Fibroblast of skin of scalp (primary cell): ENCODE data around the gene SPINK8.
A peak's percentile ranks its signal among the peaks of the same experiment; 100 is the strongest.

ENCODE experiments used
- DNase-seq: peaks from one replicate; pipeline ENCODE4 v3.0.0-alpha.2; 2013

SPINK8 gene

DNA sequence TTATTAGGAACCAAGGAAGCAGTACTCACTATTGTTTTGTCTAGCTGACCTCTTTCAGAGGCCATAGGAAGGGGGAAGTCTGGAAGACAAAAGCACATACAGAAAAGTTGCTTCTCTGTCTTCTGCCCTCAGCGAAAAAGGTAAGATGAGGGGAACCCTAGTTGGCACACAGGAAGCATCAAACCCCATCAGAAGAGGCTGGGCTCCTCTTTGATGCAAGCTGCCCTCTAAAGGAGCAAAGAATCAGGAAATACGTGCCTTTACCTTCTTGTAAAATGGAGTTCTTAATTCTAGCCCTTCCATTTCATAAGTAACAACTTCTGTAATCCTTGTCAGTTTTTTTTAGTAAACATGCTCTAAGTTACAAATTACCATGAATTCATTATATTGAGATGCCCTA, 12.5 kb downstream of the SPINK8 start:
- DNase-seq, result no peak

- DNase-seq, result no peak
These were observed 14.6 kb downstream of the SPINK8 start for GRCh38 chr3:48318713-48319468.

DNA sequence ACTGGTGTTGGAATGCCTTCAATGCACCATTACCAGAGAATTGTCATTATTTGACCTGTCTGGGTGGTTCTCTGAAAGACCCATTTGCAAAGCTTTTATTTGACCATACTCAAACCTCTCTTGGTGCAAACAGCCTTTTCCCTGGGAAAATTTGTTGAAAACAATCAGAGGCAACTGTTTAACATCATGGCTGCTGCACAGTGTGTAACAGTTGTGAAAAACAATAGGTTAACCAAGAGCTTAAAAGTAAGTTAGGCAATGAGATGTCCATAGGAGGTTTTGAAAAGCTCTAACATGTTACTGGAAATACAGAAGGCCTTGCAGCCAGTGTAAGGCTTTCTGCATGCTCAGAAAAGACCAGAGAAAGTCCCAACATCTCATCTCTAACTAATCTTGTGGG, 18.9 kb downstream of the SPINK8 start:
- DNase-seq, result no peak

- DNase-seq, result no peak
These were observed 26.5 kb downstream of the SPINK8 start for GRCh38 chr3:48306860-48307530.

DNA sequence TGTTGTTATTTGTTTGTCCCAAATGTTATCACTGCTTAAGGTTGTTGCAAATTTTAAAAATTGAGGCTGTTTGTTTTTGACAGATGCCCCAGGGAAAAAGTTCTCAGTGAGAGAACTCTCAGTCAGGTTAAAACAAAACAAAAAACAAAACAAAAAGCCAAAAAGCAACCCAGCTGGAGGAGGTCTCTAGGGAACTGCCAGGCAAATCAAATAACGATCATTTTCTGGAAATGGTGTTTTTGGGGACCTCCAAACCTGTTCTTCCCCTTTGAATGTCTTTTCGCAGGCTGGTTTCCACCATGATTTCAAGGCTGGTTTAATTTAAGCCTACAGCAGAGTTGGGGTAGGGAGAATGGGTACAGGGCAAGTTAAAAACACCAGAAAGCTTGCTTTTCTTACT, 27.2 kb downstream of the SPINK8 start:
- DNase-seq, result no peak

DNA sequence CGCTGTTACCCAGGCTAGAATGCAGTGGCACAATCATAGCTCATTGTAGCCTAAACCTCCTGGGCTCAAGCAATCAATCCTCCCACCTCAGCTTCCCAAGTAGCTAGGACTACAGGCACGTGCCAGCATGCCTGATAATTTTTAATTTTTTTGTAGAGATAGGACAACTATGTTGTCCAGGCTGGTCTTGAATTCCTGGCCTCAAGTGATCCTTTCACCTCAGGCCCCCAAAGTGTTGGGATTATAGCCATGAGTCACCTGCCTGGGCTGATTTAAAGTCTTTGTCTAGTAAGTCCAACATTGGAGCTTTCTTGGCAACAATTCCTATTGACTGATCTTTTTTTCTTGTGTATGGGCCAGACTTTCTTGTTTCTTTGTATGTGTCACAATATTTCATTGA, 28.1 kb downstream of the SPINK8 start:
- no peak for DNase-seq

DNA sequence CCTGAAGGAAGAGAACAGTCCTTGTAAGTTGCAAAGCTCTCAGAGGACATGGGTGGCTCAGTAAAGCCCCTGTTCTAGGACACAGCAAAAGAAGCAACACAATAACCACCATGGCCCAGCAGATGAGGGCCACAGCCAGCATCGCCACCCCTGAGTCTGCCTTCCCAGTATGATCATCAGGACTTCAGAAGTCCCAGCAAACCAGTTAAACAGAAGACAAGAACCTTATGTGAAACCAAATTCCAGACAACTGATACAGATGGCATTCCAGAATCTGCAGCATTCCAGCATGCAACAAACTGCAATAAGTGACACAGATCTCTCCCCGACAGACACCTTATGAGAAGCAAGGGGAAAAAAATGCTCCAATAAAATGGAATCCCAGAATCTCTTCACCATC, 30.4 kb downstream of the SPINK8 start:
- DNase-seq, result no peak

DNA sequence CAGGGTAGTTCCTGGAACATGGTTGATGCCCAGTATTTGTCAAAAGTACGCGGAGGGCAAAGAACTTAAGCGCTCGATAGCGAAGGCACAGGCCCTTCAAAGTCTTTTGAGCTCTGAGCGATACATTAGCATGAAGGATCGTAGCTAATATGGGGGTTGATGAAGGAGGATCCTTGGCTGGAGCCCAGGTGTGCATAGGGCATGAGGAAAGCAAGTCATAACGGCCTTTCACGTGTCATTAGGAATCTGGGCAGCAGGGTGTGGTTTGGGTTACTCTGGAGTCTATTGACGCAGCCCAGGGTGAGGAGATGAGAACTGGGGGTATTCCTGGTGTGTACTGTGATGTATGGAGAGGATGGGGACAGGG, 31.7 kb downstream of the SPINK8 start:
- peak; percentile 17 for DNase-seq

DNA sequence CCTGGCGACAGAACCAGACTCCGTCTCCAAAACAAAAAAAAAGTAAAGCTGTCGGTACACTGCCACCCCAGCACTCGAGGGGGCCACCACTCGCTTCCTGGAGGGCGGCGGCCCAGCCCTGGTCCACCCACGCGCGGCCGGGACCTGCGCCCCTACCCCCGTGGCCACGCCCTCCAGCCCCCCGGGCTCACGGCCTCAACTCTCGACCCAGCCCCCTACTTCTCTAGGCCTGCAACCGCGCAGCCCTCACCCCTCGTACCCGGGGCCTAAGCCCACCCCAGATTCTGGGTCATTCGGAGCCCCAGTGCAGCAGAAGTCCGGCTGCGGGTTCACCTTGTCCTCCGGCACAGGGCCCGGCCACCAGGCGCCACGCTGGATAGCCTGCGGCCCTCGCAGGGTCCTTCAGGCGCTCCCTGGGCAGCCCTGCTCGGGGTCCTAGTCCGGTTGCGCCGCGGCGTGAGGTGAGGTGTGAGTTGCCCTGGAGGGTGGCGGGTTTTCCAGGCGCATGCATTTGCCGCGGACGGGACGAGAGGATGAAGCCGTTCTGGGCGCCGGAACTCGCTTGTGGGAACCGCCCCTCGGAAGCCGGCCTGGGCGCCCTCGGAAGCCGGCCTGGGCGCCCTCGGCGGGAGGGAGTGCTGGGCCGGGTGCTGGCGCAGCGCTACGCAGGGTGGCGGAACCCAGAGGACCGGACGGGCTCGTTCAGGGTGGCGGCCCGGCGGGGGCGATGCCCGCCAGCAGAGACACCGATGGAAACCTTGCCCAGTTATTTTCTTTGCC, 32.3 kb downstream of the SPINK8 start, which contains the start of gene NME6:
NME6 (minus strand) TSS at position 348 of the 780 bp plus-strand sequence.
- DNase-seq, result peak; percentile 92

DNA sequence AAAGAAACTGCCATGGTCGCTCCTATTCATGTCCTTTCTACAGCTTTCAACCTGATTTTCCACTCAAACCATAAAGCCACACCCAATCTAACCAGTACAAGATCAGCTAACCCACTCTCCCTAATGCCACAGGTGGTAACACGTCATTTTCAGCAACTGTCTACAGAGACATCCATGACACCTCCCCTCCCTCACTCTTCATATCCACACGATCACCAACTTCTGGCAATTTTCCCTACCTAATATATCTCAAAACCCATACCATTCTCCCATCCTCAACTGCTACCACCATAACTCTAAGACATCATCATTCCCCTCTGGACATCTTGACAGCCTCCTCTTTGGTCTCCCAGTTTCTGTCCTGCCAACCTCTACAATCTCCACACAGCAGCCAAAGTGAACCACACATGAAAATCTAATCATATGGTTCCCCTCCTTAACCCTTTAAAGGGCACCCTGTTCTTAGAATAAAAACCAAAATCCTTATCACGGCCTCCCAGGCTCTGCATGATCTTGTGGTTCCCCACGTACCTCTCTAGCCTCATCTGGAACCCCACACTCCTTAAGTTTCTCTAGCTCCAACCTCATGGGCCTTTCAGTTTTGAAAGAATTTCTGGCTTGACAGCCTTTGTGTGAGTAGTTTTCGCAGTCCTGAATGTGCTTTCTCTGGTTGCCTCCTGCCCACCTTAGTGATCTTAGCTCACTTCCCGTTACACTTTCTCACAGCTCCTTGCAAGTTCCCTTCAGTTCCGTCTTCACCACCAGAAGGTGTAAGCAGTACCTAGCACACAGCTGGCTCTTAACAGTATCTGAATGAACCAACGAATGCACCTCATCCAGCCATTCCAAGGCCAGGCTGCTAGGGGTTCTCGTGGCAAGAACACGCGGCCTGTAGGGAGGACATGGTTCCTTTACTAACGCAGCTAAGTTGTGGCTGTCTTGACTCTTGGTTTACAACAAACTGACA, 33.4 kb downstream of the SPINK8 start:
- DNase-seq, result no peak

- no peak for DNase-seq
These were observed 36.2 kb downstream of the SPINK8 start for GRCh38 chr3:48297111-48297810.

GRCh38 chr3:48296699-48297098, 36.8 kb downstream of the SPINK8 start:
- no peak for DNase-seq

GRCh38 chr3:48294611-48295263, 38.7 kb downstream of the SPINK8 start:
- DNase-seq, result no peak

DNA sequence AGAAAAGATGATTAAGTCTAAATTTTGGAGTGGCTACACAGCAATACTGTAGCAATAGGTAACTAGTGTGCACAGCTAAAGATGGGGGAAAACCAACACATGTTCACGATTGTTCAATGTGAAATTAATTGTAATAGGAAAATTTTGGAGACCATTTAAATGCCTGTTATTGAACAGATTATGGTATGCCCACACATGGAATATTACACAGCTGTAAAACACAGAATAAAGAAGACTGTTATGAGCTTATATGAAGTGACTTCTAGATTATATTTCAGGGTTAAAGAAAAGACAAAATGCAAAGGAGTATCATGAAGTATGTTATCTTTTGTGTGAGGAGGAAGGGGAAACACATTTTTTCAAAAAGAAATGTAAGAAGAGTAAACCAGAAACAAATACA, 43.8 kb downstream of the SPINK8 start:
- DNase-seq, result no peak

DNA sequence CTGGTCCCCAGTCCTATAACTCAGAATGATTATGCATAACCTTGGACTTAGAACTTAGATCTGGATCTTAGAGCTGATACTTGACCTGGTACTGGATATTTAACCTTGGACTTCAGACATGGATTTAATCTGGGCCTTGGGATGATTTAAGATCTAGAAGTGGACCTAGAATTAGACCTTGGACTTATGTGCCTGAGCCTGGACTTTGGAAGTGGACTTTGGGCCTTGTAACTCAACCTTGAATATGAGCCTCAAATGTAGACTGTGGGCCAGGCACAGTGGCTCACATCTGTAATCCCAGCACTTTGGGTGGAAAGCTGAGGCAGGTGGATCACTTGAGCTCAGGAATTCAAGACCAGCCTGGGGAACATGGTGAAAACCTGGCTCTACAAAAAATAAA, 46.4 kb downstream of the SPINK8 start:
- DNase-seq, result no peak

- DNase-seq, result no peak
These were observed 47.2 kb downstream of the SPINK8 start for GRCh38 chr3:48286308-48286707.

- DNase-seq, result no peak
These were observed 47.8 kb downstream of the SPINK8 start for GRCh38 chr3:48285675-48286074.

DNA sequence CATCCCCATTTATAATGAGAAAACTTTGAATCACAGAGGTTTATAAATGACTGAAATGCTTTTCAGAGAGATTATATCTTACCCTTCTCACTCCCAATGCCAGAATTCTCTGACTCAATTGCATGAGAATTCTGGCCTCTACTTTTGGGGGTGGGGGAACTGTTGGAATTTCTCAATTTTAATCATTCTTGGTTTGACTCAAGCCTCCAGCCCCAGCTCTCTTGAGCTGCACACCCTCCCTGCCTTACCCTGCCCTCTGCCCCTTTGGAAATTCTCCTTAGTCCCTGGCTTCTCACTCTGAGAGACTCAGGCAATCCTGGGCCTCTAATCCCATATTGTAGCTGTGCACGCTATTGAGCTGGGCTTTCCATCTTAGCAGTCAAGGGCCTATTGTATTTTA, 48.3 kb downstream of the SPINK8 start:
- DNase-seq, result peak; percentile 30

DNA sequence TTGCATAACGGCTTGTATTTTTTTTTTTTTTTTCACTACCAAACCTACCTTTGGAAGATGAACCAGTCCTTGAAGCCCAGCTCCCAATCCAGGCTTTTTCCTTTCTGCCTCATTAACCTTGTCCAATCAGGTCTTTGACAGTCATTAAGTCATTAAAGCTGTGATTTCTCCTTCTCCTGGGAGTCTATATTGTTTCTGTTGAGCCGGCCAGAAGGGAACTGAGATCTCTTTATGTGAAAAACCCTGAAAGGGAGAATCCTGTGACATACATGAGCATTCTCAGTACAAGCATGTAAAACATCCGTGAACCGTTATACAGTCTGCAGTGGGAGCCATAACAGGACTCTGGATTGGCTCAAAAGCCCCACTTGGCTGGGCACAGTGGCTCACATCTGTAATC, 52.6 kb downstream of the SPINK8 start:
- no peak for DNase-seq

GRCh38 chr3:48278884-48279559, 54.4 kb downstream of the SPINK8 start:
- DNase-seq, result no peak
